IPS DF 4.7 (cell line): ENCODE results near the gene ELOB.

Experiments used
- DNase-seq: peaks from one replicate; pipeline ENCODE4 v3.0.0-alpha.2; 2013; ENCODE audit warnings: low spot score; ENCODE audit errors: extremely low read depth

Gene ELOB

GRCh38 chr16:2783581-2784357 lies 6.7 kb upstream of the ELOB start:
- no peak for DNase-seq

- no peak for DNase-seq
Measured at GRCh38 chr16:2782583-2783351, 5.7 kb upstream of the ELOB start.

GRCh38 chr16:2779978-2780898 lies 3.2 kb upstream of the ELOB start:
- no peak for DNase-seq

GRCh38 chr16:2779151-2779920 lies 2.3 kb upstream of the ELOB start:
- no peak for DNase-seq

- no peak for DNase-seq
Measured at GRCh38 chr16:2778630-2778958, 1.5 kb upstream of the ELOB start.

GRCh38 chr16:2777903-2778629 lies 986 bp upstream of the ELOB start:
- DNase-seq = no peak

GRCh38 chr16:2776500-2777139 lies 460 bp downstream of the ELOB start:
- DNase-seq = no peak

GRCh38 chr16:2775765-2776499 lies 1.1 kb downstream of the ELOB start:
- no peak for DNase-seq

- DNase-seq = no peak
Measured at GRCh38 chr16:2775131-2775716, 1.9 kb downstream of the ELOB start.

GRCh38 chr16:2774161-2774891 lies 2.8 kb downstream of the ELOB start:
- no peak for DNase-seq

- no peak for DNase-seq
Measured at GRCh38 chr16:2773188-2773968, 3.7 kb downstream of the ELOB start.

- DNase-seq = no peak
Measured at GRCh38 chr16:2771496-2772402, 5.3 kb downstream of the ELOB start.

- DNase-seq = no peak
Measured at GRCh38 chr16:2770057-2770951, 6.8 kb downstream of the ELOB start.

GRCh38 chr16:2769675-2770056 lies 7.4 kb downstream of the ELOB start:
- no peak for DNase-seq

GRCh38 chr16:2769100-2769529 lies 8.0 kb downstream of the ELOB start:
- no peak for DNase-seq
